ENCODE results near the gene PXMP4. TPM values are rescaled to one million over a fixed set of nuclear protein-coding genes. Genes with fewer than 3 reads are reported as not detected.

The PXMP4 gene
- total and polyA plus RNA-seq, 3 experiments from 2014 or later: 8.4 to 23.6 (median 9.1) TPM

- Histone ChIP-seq H3K9me3 (ENCODE audit: low read length) (no peaks in the 10 kb centered on the region), H3K27ac (ENCODE audit: low read depth, low read length) (no peak overlapping the region), H3K27me3 (ENCODE audit: insufficient read depth, low read length, poor library complexity, severe bottlenecking) (no peaks in the 10 kb centered on the region), H3K36me3 (ENCODE audit: insufficient read depth, low read length) (no peaks in the 10 kb centered on the region), H3K4me1 (ENCODE audit: insufficient read depth, low read length) (peaks cover 20% of the 10 kb centered on the region), H3K4me3 (ENCODE audit: low read length) (no peak overlapping the region)
- H3K27me3 Mint-ChIP-seq: peaks cover 0 to 2% of the 10 kb centered on the region in 2 donors
- CTCF ChIA-PET: interaction anchor here (0.7 to 1.2 kb wide), 2 partner anchors 10 to 55 kb away, joined by 3 read pairs; partner anchors contain the start of genes ACTL10 and ZNF341
- H3K4me3 Mint-ChIP-seq: peak overlapping the region; percentile 9 to 87 (median 71)
- POLR2A ChIA-PET: interaction anchor here (0.6 to 0.7 kb wide), 2 partner anchors 34 to 1363 kb away, joined by 4 to 5 read pairs; no protein-coding TSS in a partner anchor
- DNase-seq: no peak
- H3K27ac Mint-ChIP-seq: peak overlapping the region in 5 of 8 donors; percentile 3 to 92 (median 73)
- no peaks in the 10 kb centered on the region for H3K9me3 Mint-ChIP-seq
- peaks cover 23 to 34% (median 28%) of the 10 kb centered on the region in 3 donors for H3K4me1 Mint-ChIP-seq
- peaks cover 0 to 13% (median 2%) of the 10 kb centered on the region in 3 donors for H3K36me3 Mint-ChIP-seq
Observed at GRCh38 chr20:33721391-33722140, 1.5 kb upstream of the PXMP4 start.

GRCh38 chr20:33719277-33719988, 677 bp downstream of the PXMP4 start:
- DNase-seq: no peak
- ChIA-PET CTCF (interaction anchor here (0.8 to 1.7 kb wide), 6 partner anchors 13 to 195 kb away, joined by 3 to 7 read pairs (median 4); no protein-coding TSS in a partner anchor), POLR2A (interaction anchor here (0.9 to 2.6 kb wide), 10 partner anchors 13 to 393 kb away, joined by 3 to 36 read pairs (median 4); partner anchors contain the start of genes CBFA2T2, CHMP4B, EIF2S2 and SNTA1)
- Histone ChIP-seq H3K27me3 (ENCODE audit: insufficient read depth, low read length, poor library complexity, severe bottlenecking) (no peaks in the 10 kb centered on the region), H3K36me3 (ENCODE audit: insufficient read depth, low read length) (no peaks in the 10 kb centered on the region), H3K4me1 (ENCODE audit: insufficient read depth, low read length) (peaks cover 20% of the 10 kb centered on the region), H3K9me3 (ENCODE audit: low read length) (no peaks in the 10 kb centered on the region), H3K27ac (ENCODE audit: low read depth, low read length) (peak overlapping the region; percentile 75), H3K4me3 (ENCODE audit: low read length) (peak overlapping the region; percentile 84)
- Mint-ChIP-seq H3K4me1 (peaks cover 28 to 41% (median 35%) of the 10 kb centered on the region in 3 donors), H3K27ac (peak overlapping the region; percentile 69 to 98 (median 92)), H3K36me3 (peaks cover 0 to 29% (median 2%) of the 10 kb centered on the region in 3 donors), H3K9me3 (no peaks in the 10 kb centered on the region), H3K27me3 (peaks cover 0 to 2% of the 10 kb centered on the region in 2 donors), H3K4me3 (peak overlapping the region; percentile 80 to 95 (median 87))

- CTCF ChIA-PET: no interaction called here
- H3K9me3 Mint-ChIP-seq: no peaks in the 10 kb centered on the region
- POLR2A ChIA-PET: no interaction called here
Observed at GRCh38 chr20:33716498-33716897, 3.6 kb downstream of the PXMP4 start.

GRCh38 chr20:33713865-33714367, 6.2 kb downstream of the PXMP4 start:
- CTCF ChIA-PET: no interaction called here
- Histone ChIP-seq H3K4me3 (ENCODE audit: low read length) (no peak overlapping the region), H3K9me3 (ENCODE audit: low read length) (no peaks in the 10 kb centered on the region), H3K27ac (ENCODE audit: low read depth, low read length) (no peak overlapping the region), H3K36me3 (ENCODE audit: insufficient read depth, low read length) (peaks cover 17% of the 10 kb centered on the region), H3K4me1 (ENCODE audit: insufficient read depth, low read length) (peaks cover 5% of the 10 kb centered on the region), H3K27me3 (ENCODE audit: insufficient read depth, low read length, poor library complexity, severe bottlenecking) (no peaks in the 10 kb centered on the region)
- H3K9me3 Mint-ChIP-seq: no peaks in the 10 kb centered on the region
- POLR2A ChIA-PET: interaction anchor here (0.7 kb wide), 1 partner anchor 18 kb away, joined by 3 read pairs; the partner anchor contains the start of gene ZNF341
- no peak for DNase-seq
- H3K4me1 Mint-ChIP-seq: peaks cover 20 to 34% (median 26%) of the 10 kb centered on the region in 3 donors
- no peaks in the 10 kb centered on the region for H3K27me3 Mint-ChIP-seq
- no peak overlapping the region for H3K4me3 Mint-ChIP-seq
- H3K27ac Mint-ChIP-seq: no peak overlapping the region
- peaks cover 12 to 59% (median 18%) of the 10 kb centered on the region in 3 donors for H3K36me3 Mint-ChIP-seq

More at GRCh38 chr20:33716498-33716897, 3.6 kb downstream of the PXMP4 start:
- Mint-ChIP-seq H3K4me3 (peak overlapping the region in 1 of 7 donors; percentile 63), H3K4me1 (peaks cover 35 to 44% (median 38%) of the 10 kb centered on the region in 3 donors), H3K36me3 (peaks cover 5 to 54% (median 14%) of the 10 kb centered on the region in 3 donors), H3K27ac (peak overlapping the region in 1 of 8 donors; percentile 29), H3K27me3 (peaks cover 0 to 2% of the 10 kb centered on the region in 2 donors)
- Histone ChIP-seq H3K27me3 (ENCODE audit: insufficient read depth, low read length, poor library complexity, severe bottlenecking) (no peaks in the 10 kb centered on the region), H3K36me3 (ENCODE audit: insufficient read depth, low read length) (peaks cover 10% of the 10 kb centered on the region), H3K9me3 (ENCODE audit: low read length) (no peaks in the 10 kb centered on the region), H3K27ac (ENCODE audit: low read depth, low read length) (no peak overlapping the region), H3K4me3 (ENCODE audit: low read length) (no peak overlapping the region), H3K4me1 (ENCODE audit: insufficient read depth, low read length) (peaks cover 20% of the 10 kb centered on the region)
- no peak for DNase-seq

GRCh38 chr20:33711446-33711738, 8.7 kb downstream of the PXMP4 start:
- no peaks in the 10 kb centered on the region for H3K27me3 ChIP-seq (ENCODE audit: insufficient read depth, low read length, poor library complexity, severe bottlenecking)
- ChIA-PET POLR2A (no interaction called here), CTCF (no interaction called here)
- no peaks in the 10 kb centered on the region for H3K4me1 ChIP-seq (ENCODE audit: insufficient read depth, low read length)
- peak overlapping the region in 2 of 8 donors; percentile 84 to 89 for H3K27ac Mint-ChIP-seq
- no peak overlapping the region for H3K27ac ChIP-seq (ENCODE audit: low read depth, low read length)
- no peak overlapping the region for H3K4me3 ChIP-seq (ENCODE audit: low read length)
- peaks cover 10 to 20% (median 15%) of the 10 kb centered on the region in 3 donors for H3K4me1 Mint-ChIP-seq
- no peaks in the 10 kb centered on the region for H3K27me3 Mint-ChIP-seq
- H3K36me3 Mint-ChIP-seq: peaks cover 12 to 67% (median 18%) of the 10 kb centered on the region in 3 donors
- H3K9me3 Mint-ChIP-seq: no peaks in the 10 kb centered on the region
- no peaks in the 10 kb centered on the region for H3K9me3 ChIP-seq (ENCODE audit: low read length)
- no peak overlapping the region for H3K4me3 Mint-ChIP-seq
- peaks cover 17% of the 10 kb centered on the region for H3K36me3 ChIP-seq (ENCODE audit: insufficient read depth, low read length)
- no peak for DNase-seq

- POLR2A ChIA-PET: no interaction called here
- Mint-ChIP-seq H3K4me3 (no peak overlapping the region), H3K27me3 (no peaks in the 10 kb centered on the region), H3K27ac (peak overlapping the region in 2 of 8 donors; percentile 66 to 84), H3K9me3 (no peaks in the 10 kb centered on the region), H3K4me1 (peaks cover 6 to 16% (median 9%) of the 10 kb centered on the region in 3 donors), H3K36me3 (peaks cover 12 to 64% (median 18%) of the 10 kb centered on the region in 3 donors)
- no peaks in the 10 kb centered on the region for H3K4me1 ChIP-seq (ENCODE audit: insufficient read depth, low read length)
- DNase-seq: no peak
- H3K27ac ChIP-seq (ENCODE audit: low read depth, low read length): no peak overlapping the region
- peaks cover 17% of the 10 kb centered on the region for H3K36me3 ChIP-seq (ENCODE audit: insufficient read depth, low read length)
- CTCF ChIA-PET: no interaction called here
- no peak overlapping the region for H3K4me3 ChIP-seq (ENCODE audit: low read length)
- H3K9me3 ChIP-seq (ENCODE audit: low read length): no peaks in the 10 kb centered on the region
- H3K27me3 ChIP-seq (ENCODE audit: insufficient read depth, low read length, poor library complexity, severe bottlenecking): no peaks in the 10 kb centered on the region
Observed at GRCh38 chr20:33710681-33711445, 9.2 kb downstream of the PXMP4 start.

GRCh38 chr20:33709905-33710541, 10.1 kb downstream of the PXMP4 start:
- Mint-ChIP-seq H3K27ac (peak overlapping the region in 3 of 8 donors; percentile 54 to 76 (median 75)), H3K36me3 (peaks cover 12 to 62% (median 18%) of the 10 kb centered on the region in 3 donors), H3K9me3 (no peaks in the 10 kb centered on the region), H3K4me1 (peaks cover 6 to 16% (median 9%) of the 10 kb centered on the region in 3 donors), H3K27me3 (no peaks in the 10 kb centered on the region), H3K4me3 (no peak overlapping the region)
- no peak for DNase-seq
- ChIA-PET POLR2A (no interaction called here), CTCF (no interaction called here)
- Histone ChIP-seq H3K4me3 (ENCODE audit: low read length) (no peak overlapping the region), H3K27ac (ENCODE audit: low read depth, low read length) (no peak overlapping the region), H3K36me3 (ENCODE audit: insufficient read depth, low read length) (peaks cover 17% of the 10 kb centered on the region), H3K9me3 (ENCODE audit: low read length) (no peaks in the 10 kb centered on the region), H3K27me3 (ENCODE audit: insufficient read depth, low read length, poor library complexity, severe bottlenecking) (no peaks in the 10 kb centered on the region), H3K4me1 (ENCODE audit: insufficient read depth, low read length) (no peaks in the 10 kb centered on the region)
